Measurements from ENCODE around the gene TRPT1. TPM values are rescaled to one million over a fixed set of nuclear protein-coding genes. Genes with fewer than 3 reads are reported as not detected.

Gene TRPT1
- total and polyA plus RNA-seq, 2 experiments from 2014 or later: 36.9 to 52.2 TPM

DNA sequence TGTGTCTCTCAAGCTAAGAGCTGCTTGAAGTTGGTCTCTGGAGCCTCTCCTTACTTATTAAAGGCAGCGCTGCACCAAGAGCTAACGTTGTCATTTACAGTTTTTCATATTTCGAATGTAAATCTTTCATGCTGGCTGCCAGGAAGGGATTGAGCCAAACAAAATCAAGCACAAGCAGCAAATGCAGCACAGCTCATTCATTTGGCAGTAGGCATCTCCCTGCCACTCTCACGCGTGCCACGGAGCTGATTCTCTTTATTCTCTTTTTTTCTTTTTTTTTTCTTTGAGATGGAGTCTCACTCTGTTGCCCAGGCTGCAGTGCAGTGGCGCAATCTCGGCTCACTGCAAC lies 7.0 kb upstream of the TRPT1 start:
- no peak overlapping the region for H2AFZ ChIP-seq
- H3K27me3 ChIP-seq (ENCODE audit: insufficient read depth): peaks cover 23% of the 10 kb centered on the region; the same call in 1 of the 2 replicates
- no peak for TF ChIP-seq POLR2AphosphoS5 (IDR thresholded peaks at IDR 0.05; ENCODE audit: low read depth)
- no peak for TF ChIP-seq REST (IDR thresholded peaks at IDR 0.05; ENCODE audit: unreplicated experiment)
- no peak for TF ChIP-seq ZNF114 (CRISPR knock-in tag; IDR thresholded peaks at IDR 0.05)
- no peak for TF ChIP-seq STAT1 (IDR thresholded peaks at IDR 0.05; ENCODE audit: unreplicated experiment)
- no peak for TF ChIP-seq ZNF462 (CRISPR knock-in tag; IDR thresholded peaks at IDR 0.05)
- TF ChIP-seq, protein P1, sequence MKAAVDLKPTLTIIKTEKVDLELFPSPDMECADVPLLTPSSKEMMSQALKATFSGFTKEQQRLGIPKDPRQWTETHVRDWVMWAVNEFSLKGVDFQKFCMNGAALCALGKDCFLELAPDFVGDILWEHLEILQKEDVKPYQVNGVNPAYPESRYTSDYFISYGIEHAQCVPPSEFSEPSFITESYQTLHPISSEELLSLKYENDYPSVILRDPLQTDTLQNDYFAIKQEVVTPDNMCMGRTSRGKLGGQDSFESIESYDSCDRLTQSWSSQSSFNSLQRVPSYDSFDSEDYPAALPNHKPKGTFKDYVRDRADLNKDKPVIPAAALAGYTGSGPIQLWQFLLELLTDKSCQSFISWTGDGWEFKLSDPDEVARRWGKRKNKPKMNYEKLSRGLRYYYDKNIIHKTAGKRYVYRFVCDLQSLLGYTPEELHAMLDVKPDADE (IDR thresholded peaks at IDR 0.05): no peak
- ATAC-seq (no peak), DNase-seq (ENCODE audit: low spot score) (no peak)
- H3K9me2 ChIP-seq (ENCODE audit: insufficient read depth): no peaks in the 10 kb centered on the region
- peak overlapping the region; percentile 73; the same call in 2 of the 3 replicates for H3K4me3 Mint-ChIP-seq
- peaks cover 4% of the 10 kb centered on the region; the same call in 1 of the 2 replicates for H3K79me2 ChIP-seq (replicated peaks; ENCODE audit: insufficient read depth)
- H3K27ac Mint-ChIP-seq: no peak overlapping the region
- peaks cover 24% of the 10 kb centered on the region for H3F3A ChIP-seq (replicated peaks; ENCODE audit: low read depth)
- H3K36me3 ChIP-seq (ENCODE audit: insufficient read depth): no peaks in the 10 kb centered on the region
- H3K27me3 Mint-ChIP-seq (ENCODE audit: insufficient read depth, low read depth, poor library complexity): peaks cover 27% of the 10 kb centered on the region
- no peak overlapping the region for H3K27ac ChIP-seq (ENCODE audit: low read depth)
- no peaks in the 10 kb centered on the region for H4K20me1 ChIP-seq (replicated peaks; ENCODE audit: insufficient read depth)
- peaks cover 6% of the 10 kb centered on the region for H3K36me3 Mint-ChIP-seq (ENCODE audit: low read depth)
- no peaks in the 10 kb centered on the region for H3K9me3 Mint-ChIP-seq
- H3K4me3 ChIP-seq: no peak overlapping the region
- peaks cover 20% of the 10 kb centered on the region for H3K4me1 Mint-ChIP-seq
- H3K4me2 ChIP-seq: no peak overlapping the region
- peaks cover 17% of the 10 kb centered on the region; the same call in 1 of the 2 replicates for H3K4me1 ChIP-seq (ENCODE audit: insufficient read depth)
